Gastrocnemius medialis (tissue), 4 donors: Measurements from ENCODE around the gene TCN2. TPM values are rescaled to one million over a fixed set of nuclear protein-coding genes. Genes with fewer than 3 reads are reported as not detected.
"Not testable (repeated sequence)": the region's sequence is repeated elsewhere in the genome, so short reads cannot be mapped to it uniquely, and the experiment has no call there.

Experiments
- ATAC-seq, 2 donors: fragments of 150-250 bp; one replicate each; pipeline ENCODE4 v1.9.1; 2016
- DNase-seq, 2 donors: peaks; one replicate each; pipeline ENCODE4 v3.0.0-alpha.2; 2019
- H3K27ac ChIP-seq, 4 donors: fragments of 200-600 bp; sonication (generic); 1 replicate in 1 of 4; 2 replicates in 3 of 4; pipeline ENCODE4 v1.5.1; 2016 to 2018; ENCODE audit warnings: mild to moderate bottlenecking in 2 of 4, moderate library complexity in 1 of 4
- H3K27me3 ChIP-seq, 3 donors: fragments of 200-600 bp; sonication (generic) in 2 of 3; 1 replicate in 1 of 3; 2 replicates in 2 of 3; pipeline versions ENCODE4 v1.5.1 to v1.6.0; 2016 to 2019; ENCODE audit warnings: mild to moderate bottlenecking in 1 of 3, moderate library complexity in 1 of 3
- H3K36me3 ChIP-seq, 2 donors: fragments of 200-600 bp; sonication (generic) in 1 of 2; one replicate each; pipeline ENCODE4 v1.5.1; 2017 to 2018
- H3K4me1 ChIP-seq, 2 donors: fragments of 200-600 bp; sonication (generic) in 1 of 2; one replicate each; pipeline ENCODE4 v1.5.1; 2016 to 2017; ENCODE audit warnings: mild to moderate bottlenecking in 2 of 2
- H3K4me3 ChIP-seq, 4 donors: fragments of 200-600 bp; sonication (generic) in 3 of 4; 1 replicate in 1 of 4; 2 replicates in 3 of 4; pipeline ENCODE4 v1.5.1; 2016 to 2019; ENCODE audit warnings: mild to moderate bottlenecking in 2 of 4
- H3K9me3 ChIP-seq, 3 donors: fragments of 200-600 bp; sonication (generic) in 2 of 3; 1 replicate in 1 of 3; 2 replicates in 2 of 3; pipeline ENCODE4 v1.5.1; 2016 to 2019
- CTCF ChIP-seq, 5 experiments: fragments of 450-650 bp in 3 of 5; fragments of 200-600 bp in 2 of 5; sonication (generic) in 2 of 5; IDR thresholded peaks in 4 of 5; conservative IDR thresholded peaks in 1 of 5; 1 replicate in 4 of 5; 2 replicates in 1 of 5; pipeline ENCODE4 v1.5.1; 2016 to 2019; ENCODE audit warnings: antibody characterized with exemption in 5 of 5, mild to moderate bottlenecking in 3 of 5, moderate library complexity in 3 of 5
- POLR2A ChIP-seq, 2 donors: fragments of 450-650 bp; IDR thresholded peaks; one replicate each; pipeline ENCODE4 v1.6.1; 2017; ENCODE audit warnings: antibody characterized with exemption in 2 of 2, mild to moderate bottlenecking in 2 of 2, moderate library complexity in 2 of 2
- in situ Hi-C, 4 donors: fragments of 200-750 bp; cut with MboI; loops; one replicate each; pipeline versions ENCODE4 v1.15.0 to v1.8.0; 2017; ENCODE audit warnings: low sequenced_read_pairs in 4 of 4
- intact Hi-C: fragments of 100-400 bp; cut with DNase I; formaldehyde crosslinking; loops from one replicate; pipeline ENCODE4 v1.15.1; 2023; ENCODE audit warnings: low total_unique reads
- total RNA-seq, 4 donors: library from RNA; depleted of rRNA; stranded (reverse); fragments of >200 nt; gene quantifications; one replicate each; pipeline versions ENCODE4 v1.1.0 to v1.2.3, GENCODE V29; 2016

TCN2 gene
- total RNA-seq, 4 donors from 2014 or later, result 5.1 to 12.8 (median 11.7) TPM

GRCh38 chr22:30565341-30565740 lies 41.6 kb upstream of the TCN2 start:
- H3K4me3 ChIP-seq, result no peak overlapping the region
- no peak overlapping the region for H3K27ac ChIP-seq
- intact Hi-C loops (no loop called here), in situ Hi-C loops (no loop called here)
- H3K9me3 ChIP-seq, result no peaks in the 10 kb centered on the region
- no peaks in the 10 kb centered on the region for H3K27me3 ChIP-seq
- DNase-seq, result no peak
- H3K36me3 ChIP-seq, result no peaks in the 10 kb centered on the region
- ATAC-seq, result no peak
- no peaks in the 10 kb centered on the region for H3K4me1 ChIP-seq
- TF ChIP-seq POLR2A (IDR thresholded peaks at IDR 0.05) (no peak), CTCF (IDR thresholded peaks at IDR 0.05 in 4 of 5, conservative IDR thresholded peaks at IDR 0.05 in 1 of 5) (no peak)

GRCh38 chr22:30566125-30566524 lies 40.8 kb upstream of the TCN2 start:
- Histone ChIP-seq H3K4me3 (no peak overlapping the region), H3K27ac (no peak overlapping the region), H3K4me1 (no peaks in the 10 kb centered on the region), H3K9me3 (no peaks in the 10 kb centered on the region), H3K36me3 (no peaks in the 10 kb centered on the region), H3K27me3 (no peaks in the 10 kb centered on the region)
- ATAC-seq, result no peak
- TF ChIP-seq POLR2A (IDR thresholded peaks at IDR 0.05) (no peak), CTCF (IDR thresholded peaks at IDR 0.05 in 4 of 5, conservative IDR thresholded peaks at IDR 0.05 in 1 of 5) (no peak)
- in situ Hi-C loops (no loop called here), intact Hi-C loops (no loop called here)
- DNase-seq, result no peak

- intact Hi-C loops, H3K27me3 ChIP-seq, H3K4me3 ChIP-seq, H3K27ac ChIP-seq, ATAC-seq, DNase-seq, H3K4me1 ChIP-seq, H3K36me3 ChIP-seq, in situ Hi-C loops, H3K9me3 ChIP-seq: not testable (repeated sequence)
Measured at GRCh38 chr22:30567277-30567676, 39.7 kb upstream of the TCN2 start.

GRCh38 chr22:30568137-30568805 lies 38.7 kb upstream of the TCN2 start:
- H3K27ac ChIP-seq, result no peak overlapping the region
- no peak for DNase-seq
- ATAC-seq, result no peak
- intact Hi-C loops (no loop called here), in situ Hi-C loops (no loop called here)
- no peaks in the 10 kb centered on the region for H3K4me1 ChIP-seq
- H3K9me3 ChIP-seq, result no peaks in the 10 kb centered on the region
- H3K36me3 ChIP-seq, result no peaks in the 10 kb centered on the region
- H3K27me3 ChIP-seq, result no peaks in the 10 kb centered on the region
- TF ChIP-seq CTCF (IDR thresholded peaks at IDR 0.05 in 4 of 5, conservative IDR thresholded peaks at IDR 0.05 in 1 of 5) (no peak), POLR2A (IDR thresholded peaks at IDR 0.05) (no peak)
- no peak overlapping the region for H3K4me3 ChIP-seq

GRCh38 chr22:30569674-30570202 lies 37.2 kb upstream of the TCN2 start:
- Histone ChIP-seq H3K27ac (no peak overlapping the region), H3K36me3 (no peaks in the 10 kb centered on the region), H3K4me1 (peaks cover 0 to 7% of the 10 kb centered on the region in 2 donors), H3K4me3 (no peak overlapping the region), H3K27me3 (no peaks in the 10 kb centered on the region), H3K9me3 (no peaks in the 10 kb centered on the region)
- intact Hi-C loops (no loop called here), in situ Hi-C loops (no loop called here)
- DNase-seq, result no peak
- TF ChIP-seq CTCF (IDR thresholded peaks at IDR 0.05 in 4 of 5, conservative IDR thresholded peaks at IDR 0.05 in 1 of 5) (no peak), POLR2A (IDR thresholded peaks at IDR 0.05) (no peak)
- no peak for ATAC-seq
